Fibroblast of skin of back (primary cell): Measurements from ENCODE around the gene ZEB2.
A peak's percentile ranks its signal among the peaks of the same experiment; 100 is the strongest.

Experiments
- DNase-seq: peaks from one replicate; pipeline ENCODE4 v3.0.0-alpha.2; 2013

Gene ZEB2

GRCh38 chr2:144495227-144496091 is 24.5 kb downstream of the ZEB2 start:
- no peak for DNase-seq

- no peak for DNase-seq
Measured at GRCh38 chr2:144493027-144493809, 26.7 kb downstream of the ZEB2 start.

GRCh38 chr2:144490857-144491256 is 29.1 kb downstream of the ZEB2 start:
- no peak for DNase-seq

GRCh38 chr2:144490017-144490416 is 29.9 kb downstream of the ZEB2 start:
- peak; percentile 32 for DNase-seq

- no peak for DNase-seq
Measured at GRCh38 chr2:144489315-144489916, 30.5 kb downstream of the ZEB2 start.

GRCh38 chr2:144484201-144484948 is 35.5 kb downstream of the ZEB2 start:
- no peak for DNase-seq

- DNase-seq: no peak
Measured at GRCh38 chr2:144481666-144482065, 38.3 kb downstream of the ZEB2 start.

GRCh38 chr2:144481109-144481508 is 38.8 kb downstream of the ZEB2 start:
- DNase-seq: no peak

GRCh38 chr2:144480285-144480684 is 39.6 kb downstream of the ZEB2 start:
- DNase-seq: peak; percentile 62

GRCh38 chr2:144479659-144480058 is 40.3 kb downstream of the ZEB2 start:
- no peak for DNase-seq

- peak; percentile 55 for DNase-seq
Measured at GRCh38 chr2:144479138-144479537, 40.8 kb downstream of the ZEB2 start.

GRCh38 chr2:144477957-144478311 is 42.0 kb downstream of the ZEB2 start:
- DNase-seq: no peak

GRCh38 chr2:144477281-144477956 is 42.5 kb downstream of the ZEB2 start:
- DNase-seq: peak; percentile 64

GRCh38 chr2:144476682-144477081 is 43.2 kb downstream of the ZEB2 start:
- no peak for DNase-seq

- DNase-seq: no peak
Measured at GRCh38 chr2:144475569-144476275, 44.2 kb downstream of the ZEB2 start.

- DNase-seq: no peak
Measured at GRCh38 chr2:144475044-144475443, 44.9 kb downstream of the ZEB2 start.

GRCh38 chr2:144474017-144474416 is 45.9 kb downstream of the ZEB2 start:
- DNase-seq: no peak

- peak; percentile 64 for DNase-seq
Measured at GRCh38 chr2:144472911-144473310, 47.0 kb downstream of the ZEB2 start.

GRCh38 chr2:144472046-144472412 is 47.9 kb downstream of the ZEB2 start:
- no peak for DNase-seq

GRCh38 chr2:144471305-144472045 is 48.4 kb downstream of the ZEB2 start:
- DNase-seq: no peak

- peak; percentile 59 for DNase-seq
Measured at GRCh38 chr2:144470816-144471215, 49.1 kb downstream of the ZEB2 start.
